HFF-Myc (cell line): ENCODE data around the gene PRKD2.

ENCODE experiments used
- DNase-seq: peaks from one replicate; pipeline ENCODE4 v3.0.0-alpha.2; 2011; ENCODE audit warnings: low read depth; ENCODE audit errors: extremely low read depth
- H3K4me3 ChIP-seq: replicated peaks from 2 replicates; pipeline ENCODE4 v1.5.1; 2011; ENCODE audit warnings: low read depth, mild to moderate bottlenecking, control low read depth, low read length
- TF ChIP-seq, protein P1 (sequence below): IDR thresholded peaks from 2 replicates; pipeline ENCODE4 v1.5.1; 2012; ENCODE audit warnings: mild to moderate bottlenecking, low read depth, low read length, control low read depth; ENCODE audit errors: missing control alignments

PRKD2 gene

DNA sequence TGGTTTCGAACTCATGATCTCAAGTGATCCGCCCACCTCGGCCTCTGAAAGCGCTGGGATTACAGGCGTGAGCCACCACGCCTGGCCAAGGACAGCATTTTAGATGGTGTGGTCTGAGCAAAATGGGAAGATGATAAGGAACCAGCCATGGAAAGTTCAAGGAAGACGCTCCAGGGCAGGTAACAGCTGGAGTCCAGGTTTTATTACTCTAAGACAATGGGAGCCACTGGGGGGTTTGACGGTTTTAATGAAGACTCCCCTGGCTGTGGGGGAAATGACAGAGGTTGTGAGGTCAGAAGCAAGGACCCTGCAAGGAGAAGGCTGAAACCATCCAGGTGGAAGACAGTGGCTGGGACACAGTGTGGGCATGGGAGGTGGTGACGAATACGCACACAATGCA is 20.9 kb downstream of the PRKD2 start:
- H3K4me3 ChIP-seq, result no peak overlapping the region
- TF ChIP-seq, protein P1, sequence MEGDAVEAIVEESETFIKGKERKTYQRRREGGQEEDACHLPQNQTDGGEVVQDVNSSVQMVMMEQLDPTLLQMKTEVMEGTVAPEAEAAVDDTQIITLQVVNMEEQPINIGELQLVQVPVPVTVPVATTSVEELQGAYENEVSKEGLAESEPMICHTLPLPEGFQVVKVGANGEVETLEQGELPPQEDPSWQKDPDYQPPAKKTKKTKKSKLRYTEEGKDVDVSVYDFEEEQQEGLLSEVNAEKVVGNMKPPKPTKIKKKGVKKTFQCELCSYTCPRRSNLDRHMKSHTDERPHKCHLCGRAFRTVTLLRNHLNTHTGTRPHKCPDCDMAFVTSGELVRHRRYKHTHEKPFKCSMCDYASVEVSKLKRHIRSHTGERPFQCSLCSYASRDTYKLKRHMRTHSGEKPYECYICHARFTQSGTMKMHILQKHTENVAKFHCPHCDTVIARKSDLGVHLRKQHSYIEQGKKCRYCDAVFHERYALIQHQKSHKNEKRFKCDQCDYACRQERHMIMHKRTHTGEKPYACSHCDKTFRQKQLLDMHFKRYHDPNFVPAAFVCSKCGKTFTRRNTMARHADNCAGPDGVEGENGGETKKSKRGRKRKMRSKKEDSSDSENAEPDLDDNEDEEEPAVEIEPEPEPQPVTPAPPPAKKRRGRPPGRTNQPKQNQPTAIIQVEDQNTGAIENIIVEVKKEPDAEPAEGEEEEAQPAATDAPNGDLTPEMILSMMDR, result no peak
- DNase-seq, result no peak

DNA sequence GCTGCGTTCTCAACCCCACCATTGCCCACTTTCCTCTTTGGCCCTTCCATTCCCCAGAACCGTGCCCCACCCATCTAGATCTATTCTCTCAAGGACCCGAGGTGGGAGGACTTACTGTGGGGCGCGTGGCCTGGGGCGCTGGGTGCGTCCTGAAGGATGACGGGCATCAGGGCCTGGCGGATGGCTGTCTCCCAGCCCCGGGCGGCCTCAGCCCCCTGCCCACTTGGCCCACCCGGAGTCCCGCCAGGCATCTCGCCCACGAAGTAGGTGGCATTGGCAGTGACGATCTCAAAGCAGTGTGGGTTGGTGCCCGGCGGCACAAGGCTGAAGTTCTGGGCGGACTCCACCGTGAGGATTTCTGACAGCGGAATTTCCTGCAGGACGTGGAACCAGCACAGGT is 23.2 kb downstream of the PRKD2 start:
- no peak for DNase-seq
- no peak overlapping the region for H3K4me3 ChIP-seq
- TF ChIP-seq, protein P1, result no peak

DNA sequence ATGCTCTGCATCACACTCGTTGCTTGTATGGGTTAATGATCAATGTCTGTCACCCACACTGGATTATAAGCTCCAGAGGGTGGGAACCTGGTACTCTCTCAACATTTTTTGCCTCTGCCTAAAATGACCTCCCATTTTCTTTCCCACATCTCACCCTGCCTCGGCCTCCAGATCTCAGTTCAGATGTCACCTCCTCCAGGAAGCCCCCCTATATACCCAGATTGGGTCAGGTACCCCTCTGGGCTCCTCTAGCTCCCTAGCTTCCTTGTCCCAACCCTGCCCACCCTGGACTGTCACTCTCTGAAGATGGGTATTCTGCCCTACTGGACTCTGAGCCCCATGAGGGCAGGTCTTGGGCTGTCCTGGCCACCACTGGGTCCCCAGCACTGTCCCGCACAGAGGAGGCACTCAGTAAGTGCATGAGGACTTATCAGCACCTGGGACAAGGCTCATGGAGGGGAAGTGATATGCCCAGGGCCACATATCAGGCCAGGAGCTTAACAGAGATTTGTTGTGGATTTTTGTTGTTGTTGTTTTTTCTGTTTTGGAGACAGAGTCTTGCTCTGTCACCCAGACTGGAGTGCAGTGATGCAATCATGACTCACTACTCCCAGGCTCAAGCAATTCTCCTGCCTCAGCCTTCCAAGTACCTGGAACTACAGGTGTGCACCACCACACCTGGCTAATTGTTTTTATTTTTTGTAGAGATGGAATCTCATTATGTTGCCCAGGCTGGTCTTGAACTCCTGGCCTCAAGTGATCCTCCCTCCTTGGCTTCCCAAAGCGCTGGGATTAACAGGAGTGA is 23.8 kb downstream of the PRKD2 start:
- no peak for DNase-seq
- no peak overlapping the region for H3K4me3 ChIP-seq
- TF ChIP-seq, protein P1, result no peak

DNA sequence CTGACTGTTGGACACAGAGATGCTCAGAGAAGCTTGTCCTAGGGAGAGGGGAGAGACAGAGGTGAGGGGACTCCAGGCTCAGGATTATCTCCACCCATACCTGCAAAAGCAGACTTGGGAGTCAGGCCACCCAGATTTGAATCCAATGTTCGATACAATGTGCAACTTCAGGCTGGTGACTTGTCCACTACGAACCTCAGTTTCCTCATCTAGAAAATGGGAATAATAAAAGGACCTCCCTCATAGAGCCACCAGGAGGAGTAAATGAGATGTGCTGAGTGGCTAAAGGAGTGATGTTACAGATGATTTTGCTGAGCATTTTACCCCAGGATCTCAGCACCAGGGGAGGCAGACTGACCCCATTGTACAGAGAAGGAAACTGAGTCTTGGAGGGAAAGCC is 25.0 kb downstream of the PRKD2 start:
- H3K4me3 ChIP-seq, result no peak overlapping the region
- DNase-seq, result no peak
- TF ChIP-seq, protein P1, result no peak

DNA sequence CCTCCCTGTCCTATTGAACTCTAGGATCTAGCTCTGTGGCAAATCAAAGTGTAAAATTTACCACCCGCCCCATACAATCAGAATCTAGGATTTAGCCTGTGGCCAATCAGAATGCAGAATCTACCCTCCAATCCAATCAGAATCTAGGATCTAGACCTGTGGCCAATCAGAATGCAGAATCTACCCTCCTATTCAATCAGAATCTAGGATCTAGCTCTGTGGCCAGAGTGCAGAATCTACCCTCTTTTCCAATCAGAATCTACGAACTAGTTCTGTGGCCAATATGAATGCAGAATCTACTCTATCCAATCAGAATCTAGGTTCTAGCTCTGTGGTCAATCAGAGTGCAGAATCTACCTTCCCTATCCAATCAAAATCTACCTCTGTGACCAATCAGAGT is 25.8 kb downstream of the PRKD2 start:
- TF ChIP-seq, protein P1, result no peak
- DNase-seq, result no peak

DNA sequence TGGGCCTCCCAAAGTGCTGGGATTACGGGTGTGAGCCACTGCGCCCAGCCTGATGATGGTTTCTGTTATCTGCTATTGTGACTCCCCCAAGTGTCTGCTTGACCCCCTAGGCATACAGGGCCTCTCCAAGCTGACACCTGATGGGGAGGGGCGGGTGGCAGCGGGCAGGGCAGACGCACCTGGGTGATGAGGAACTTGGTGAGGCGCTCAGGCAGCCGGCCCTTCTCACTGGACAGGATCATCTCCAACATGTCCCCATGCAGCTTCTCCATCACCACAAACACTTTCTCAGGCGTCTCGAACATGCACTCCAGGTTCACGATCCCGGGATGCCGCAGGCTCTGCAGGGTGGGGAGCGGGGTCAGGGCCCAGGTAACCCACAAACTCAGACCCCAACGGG is 27.6 kb downstream of the PRKD2 start:
- TF ChIP-seq, protein P1, result no peak
- DNase-seq, result no peak
- H3K4me3 ChIP-seq, result no peak overlapping the region

More for the DNA sequence above, 25.8 kb downstream of the PRKD2 start:
- H3K4me3 ChIP-seq, result no peak overlapping the region
